Glutamatergic neuron (in vitro differentiated cells): Measurements from ENCODE around the gene MPZL2. TPM values are rescaled to one million over a fixed set of nuclear protein-coding genes. Genes with fewer than 3 reads are reported as not detected.

Experiments used
- DNase-seq: peaks from one replicate; pipeline ENCODE4 v3.0.0; 2022
- H3K27ac Mint-ChIP-seq: one replicate; pipeline ENCODE4 v1.8.0; 2020; ENCODE audit warnings: mild to moderate bottlenecking, mixed read lengths, inconsistent platforms; ENCODE audit not compliant: unreplicated experiment
- H3K27me3 Mint-ChIP-seq: one replicate; pipeline ENCODE4 v1.8.0; 2020; ENCODE audit warnings: mild to moderate bottlenecking, moderate library complexity, mixed read lengths, inconsistent platforms; ENCODE audit not compliant: unreplicated experiment
- H3K36me3 Mint-ChIP-seq: one replicate; pipeline ENCODE4 v1.8.0; 2020; ENCODE audit warnings: mild to moderate bottlenecking, mixed read lengths, inconsistent platforms; ENCODE audit not compliant: unreplicated experiment
- H3K4me1 Mint-ChIP-seq: one replicate; pipeline ENCODE4 v1.8.0; 2020; ENCODE audit warnings: mild to moderate bottlenecking, low read depth, mixed read lengths, inconsistent platforms; ENCODE audit not compliant: unreplicated experiment
- H3K4me3 Mint-ChIP-seq: one replicate; pipeline ENCODE4 v1.8.0; 2020; ENCODE audit warnings: mild to moderate bottlenecking, mixed read lengths, inconsistent platforms; ENCODE audit not compliant: unreplicated experiment
- H3K9me3 Mint-ChIP-seq: one replicate; pipeline ENCODE4 v1.8.0; 2020; ENCODE audit warnings: mild to moderate bottlenecking, moderate library complexity, mixed read lengths, inconsistent platforms; ENCODE audit not compliant: unreplicated experiment
- total RNA-seq: library from RNA; stranded (reverse); fragmentation: NEBNext Ultra II Directional; extraction: Animal tissue kit (Norgen Biotek cat#: 25700); gene quantifications from one replicate; pipeline ENCODE4 v1.2.1, GENCODE V29; 2021; ENCODE audit not compliant: unreplicated experiment
- TF ChIP-seq, protein P1 (sequence below): fragments of 200-600 bp; sonication (generic); IDR thresholded peaks from one replicate; pipeline ENCODE4 v1.5.0; 2021; ENCODE audit not compliant: partially characterized antibody, unreplicated experiment

The MPZL2 gene
- total RNA-seq, 1 donor from 2014 or later = not detected

DNA sequence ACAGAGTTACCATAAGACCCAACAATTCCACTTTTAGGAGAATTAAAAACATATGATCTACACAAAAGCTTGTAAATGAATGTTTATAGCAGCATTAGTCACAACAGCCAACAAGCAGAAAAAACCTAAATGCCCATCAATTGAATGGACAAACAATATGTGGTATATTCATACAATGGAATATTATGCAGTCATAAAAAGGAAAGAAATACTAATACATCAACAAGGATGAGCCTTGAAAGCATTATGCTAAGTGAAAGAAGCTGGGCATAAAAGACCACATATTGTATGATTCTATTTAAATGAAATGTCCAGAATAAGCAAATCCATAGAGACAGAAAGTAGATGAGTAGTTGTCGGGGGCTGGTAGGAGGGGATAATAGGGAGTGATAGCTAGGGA is 5.0 kb downstream of the MPZL2 start:
- H3K9me3 Mint-ChIP-seq = peaks cover 3% of the 10 kb centered on the region

DNA sequence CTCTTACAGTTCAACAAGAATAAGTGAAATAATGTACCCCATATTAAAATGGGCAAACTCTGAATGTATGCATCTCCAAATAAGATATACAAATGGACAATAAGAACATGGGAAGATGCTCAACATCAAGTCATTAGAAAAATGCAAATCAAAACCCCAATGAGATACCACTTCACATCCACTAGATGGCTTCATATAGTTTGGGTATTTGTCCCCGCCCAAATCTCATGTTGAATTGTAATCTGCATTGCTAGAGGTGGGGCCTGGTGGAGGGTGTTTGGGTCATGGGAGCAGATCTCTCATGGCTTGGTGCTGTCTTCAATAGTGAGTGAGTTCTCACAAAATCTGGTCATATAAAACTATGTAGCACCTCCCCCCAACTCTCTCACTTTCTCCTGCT is 5.7 kb downstream of the MPZL2 start:
- TF ChIP-seq, protein P1, sequence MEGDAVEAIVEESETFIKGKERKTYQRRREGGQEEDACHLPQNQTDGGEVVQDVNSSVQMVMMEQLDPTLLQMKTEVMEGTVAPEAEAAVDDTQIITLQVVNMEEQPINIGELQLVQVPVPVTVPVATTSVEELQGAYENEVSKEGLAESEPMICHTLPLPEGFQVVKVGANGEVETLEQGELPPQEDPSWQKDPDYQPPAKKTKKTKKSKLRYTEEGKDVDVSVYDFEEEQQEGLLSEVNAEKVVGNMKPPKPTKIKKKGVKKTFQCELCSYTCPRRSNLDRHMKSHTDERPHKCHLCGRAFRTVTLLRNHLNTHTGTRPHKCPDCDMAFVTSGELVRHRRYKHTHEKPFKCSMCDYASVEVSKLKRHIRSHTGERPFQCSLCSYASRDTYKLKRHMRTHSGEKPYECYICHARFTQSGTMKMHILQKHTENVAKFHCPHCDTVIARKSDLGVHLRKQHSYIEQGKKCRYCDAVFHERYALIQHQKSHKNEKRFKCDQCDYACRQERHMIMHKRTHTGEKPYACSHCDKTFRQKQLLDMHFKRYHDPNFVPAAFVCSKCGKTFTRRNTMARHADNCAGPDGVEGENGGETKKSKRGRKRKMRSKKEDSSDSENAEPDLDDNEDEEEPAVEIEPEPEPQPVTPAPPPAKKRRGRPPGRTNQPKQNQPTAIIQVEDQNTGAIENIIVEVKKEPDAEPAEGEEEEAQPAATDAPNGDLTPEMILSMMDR = no peak
- no peak for DNase-seq
- Mint-ChIP-seq H3K36me3 (no peaks in the 10 kb centered on the region), H3K27me3 (no peaks in the 10 kb centered on the region), H3K4me3 (no peak overlapping the region), H3K9me3 (peaks cover 3% of the 10 kb centered on the region), H3K4me1 (no peaks in the 10 kb centered on the region), H3K27ac (no peak overlapping the region)

More for the DNA sequence above, 5.0 kb downstream of the MPZL2 start:
- TF ChIP-seq, protein P1 = no peak
- Mint-ChIP-seq H3K4me3 (no peak overlapping the region), H3K27me3 (no peaks in the 10 kb centered on the region), H3K4me1 (peaks cover under 1% of the 10 kb centered on the region), H3K27ac (no peak overlapping the region), H3K36me3 (no peaks in the 10 kb centered on the region)
- DNase-seq = no peak

DNA sequence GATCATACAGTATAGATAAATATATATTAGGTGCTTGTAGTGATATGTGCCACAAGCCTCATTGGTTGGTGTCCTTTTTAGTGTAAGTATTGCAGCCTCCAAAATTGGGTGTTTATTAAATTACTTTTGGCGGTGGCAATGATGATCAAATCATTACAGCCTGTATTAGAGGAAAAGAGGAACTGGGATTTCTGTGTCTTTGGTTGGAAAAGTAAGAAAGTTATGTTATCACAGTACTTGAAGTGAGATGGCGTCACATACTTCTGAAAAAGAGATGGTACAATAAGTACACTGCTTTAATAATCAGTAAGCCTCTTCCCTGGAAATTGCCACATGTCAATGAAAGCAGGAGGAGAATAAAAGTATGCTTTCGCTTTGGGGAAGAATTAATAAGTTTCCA is 11.4 kb downstream of the MPZL2 start:
- Mint-ChIP-seq H3K4me3 (peak overlapping the region; percentile 96), H3K27me3 (peaks cover 6% of the 10 kb centered on the region), H3K4me1 (peaks cover 2% of the 10 kb centered on the region), H3K27ac (no peak overlapping the region), H3K9me3 (peaks cover 6% of the 10 kb centered on the region), H3K36me3 (no peaks in the 10 kb centered on the region)
- DNase-seq = no peak
- TF ChIP-seq, protein P1 = no peak

DNA sequence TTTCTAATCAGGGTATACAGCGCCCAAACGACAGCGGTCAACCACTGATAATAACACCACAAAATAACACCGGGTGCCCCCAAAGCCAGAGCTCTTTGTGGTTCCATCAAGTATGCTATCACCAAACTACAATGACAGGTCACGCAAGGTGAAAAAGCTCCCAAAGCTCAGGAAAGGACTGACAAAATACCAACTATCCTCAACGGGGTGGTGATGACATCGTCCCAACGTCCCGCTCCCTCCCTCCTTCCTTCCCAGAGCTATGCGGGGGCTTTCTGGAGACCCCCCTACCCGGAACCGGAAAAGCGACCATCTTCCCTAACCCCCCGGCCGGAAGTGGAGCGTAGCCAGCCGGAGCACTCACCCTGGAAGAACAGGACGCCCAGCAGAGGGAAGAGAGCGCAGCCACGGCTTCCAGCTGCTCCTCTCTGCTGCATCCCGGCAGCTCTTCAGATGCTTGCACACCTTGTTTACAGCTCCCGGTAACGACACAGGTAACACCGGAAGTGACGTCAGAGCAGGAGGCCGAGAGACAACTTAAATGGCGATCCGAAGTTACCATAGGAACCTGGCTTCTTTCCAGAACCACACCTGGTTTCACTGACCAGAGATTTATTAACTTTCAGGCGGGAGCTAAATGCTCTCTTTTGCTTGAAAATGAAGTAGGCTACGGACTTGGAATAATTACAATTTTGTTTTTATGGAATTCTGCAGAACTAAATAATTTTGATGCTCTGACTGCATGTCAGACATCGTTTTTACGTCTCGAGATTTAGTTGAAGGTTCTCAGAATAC is 12.0 kb downstream of the MPZL2 start, which contains the start of gene MPZL3:
Gene MPZL3, minus strand, starts transcription at position 508 of the 795 bp plus-strand sequence. Its CDS starts 71 bp downstream, at position 437.
- peak within 1 kb of the TSS; percentile 99 for H3K27ac Mint-ChIP-seq
- no peaks in the 10 kb centered on the region for H3K36me3 Mint-ChIP-seq
- H3K27me3 Mint-ChIP-seq = peaks cover 6% of the 10 kb centered on the region
- TF ChIP-seq, protein P1 = no peak
- DNase-seq = peak; percentile 78
- peak within 1 kb of the TSS; percentile 96 for H3K4me3 Mint-ChIP-seq
- H3K4me1 Mint-ChIP-seq = peaks cover 2% of the 10 kb centered on the region
- H3K9me3 Mint-ChIP-seq = peaks cover 6% of the 10 kb centered on the region

DNA sequence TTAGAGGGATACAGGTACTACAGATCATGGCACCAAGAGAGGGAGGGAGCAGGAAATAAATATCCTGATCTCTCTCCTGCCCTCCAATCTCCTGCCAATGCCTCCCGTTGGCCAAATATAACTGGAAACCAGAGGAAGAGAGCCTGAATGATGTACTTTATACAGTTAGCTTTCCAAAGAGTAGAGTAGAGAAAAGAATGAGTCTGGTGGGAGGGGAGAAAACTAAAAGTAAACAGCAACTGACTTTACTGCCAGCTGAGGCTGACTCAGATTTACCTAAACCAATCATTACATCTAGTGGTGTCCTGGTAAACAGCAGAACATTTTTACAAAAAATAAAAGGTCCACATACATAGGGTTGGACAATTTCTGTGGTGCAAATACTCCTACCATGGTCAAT is 17.1 kb downstream of the MPZL2 start:
- Mint-ChIP-seq H3K9me3 (peaks cover 4% of the 10 kb centered on the region), H3K36me3 (no peaks in the 10 kb centered on the region), H3K27ac (no peak overlapping the region), H3K27me3 (peaks cover 5% of the 10 kb centered on the region), H3K4me1 (no peaks in the 10 kb centered on the region), H3K4me3 (no peak overlapping the region)
- DNase-seq = no peak
- TF ChIP-seq, protein P1 = no peak
